Esophagus squamous epithelium (tissue), 5 donors: ENCODE results near the gene CHRNB4. TPM values are rescaled to one million over a fixed set of nuclear protein-coding genes. Genes with fewer than 3 reads are reported as not detected.

Experiments
- DNase-seq: peaks from one replicate; lab custom pipeline; 2025; lab: John Stamatoyannopoulos, UW
- H3K27ac ChIP-seq, 4 donors: fragments of 200-600 bp; sonication (generic); one replicate each; pipeline ENCODE4 v1.5.1; 2016 to 2019; ENCODE audit warnings: mild to moderate bottlenecking in 1 of 4
- H3K27me3 ChIP-seq, 4 donors: fragments of 200-600 bp; sonication (generic); 1 replicate in 3 of 4; 2 replicates in 1 of 4; pipeline versions ENCODE4 v1.5.1 to v1.6.0; 2017 to 2021; ENCODE audit warnings: antibody characterized with exemption in 1 of 4
- H3K36me3 ChIP-seq, 3 donors: fragments of 200-600 bp; sonication (generic); one replicate each; pipeline ENCODE4 v1.5.1; 2016 to 2019
- H3K4me1 ChIP-seq, 3 donors: fragments of 200-600 bp; sonication (generic); one replicate each; pipeline ENCODE4 v1.5.1; 2017 to 2019
- H3K4me3 ChIP-seq, 4 donors: fragments of 200-600 bp; sonication (generic); 1 replicate in 3 of 4; 2 replicates in 1 of 4; pipeline ENCODE4 v1.5.1; 2016 to 2019; ENCODE audit warnings: mild to moderate bottlenecking in 2 of 4, moderate library complexity in 1 of 4
- H3K9me3 ChIP-seq, 3 donors: fragments of 200-600 bp; sonication (generic); one replicate each; pipeline ENCODE4 v1.5.1; 2016 to 2019
- POLR2A ChIP-seq, 4 donors: fragments of 450-650 bp; IDR thresholded peaks; one replicate each; pipeline ENCODE4 v1.6.1; 2017; ENCODE audit warnings: antibody characterized with exemption in 4 of 4, mild to moderate bottlenecking in 4 of 4, moderate library complexity in 3 of 4
- WGBS, 2 donors: methylation state at CpG; one replicate each; pipeline ENCODE4 v1.1.5; 2018; 5-methylcytosine and 5-hydroxymethylcytosine counted together
- intact Hi-C: fragments of 100-400 bp; cut with DNase I; formaldehyde crosslinking; loops from one replicate; pipeline ENCODE4 v1.15.0; 2022
- total RNA-seq, 4 donors: library from RNA; depleted of rRNA; stranded (reverse); fragments of >200 nt; gene quantifications; one replicate each; pipeline ENCODE4 v1.1.0, GENCODE V29; 2016
- TF ChIP-seq, protein P1 (sequence below), 6 experiments: fragments of 450-650 bp in 4 of 6; fragments of 200-600 bp in 2 of 6; sonication (generic) in 2 of 6; IDR thresholded peaks; one replicate each; pipeline ENCODE4 v1.5.1; 2016 to 2019; ENCODE audit warnings: antibody characterized with exemption in 6 of 6, mild to moderate bottlenecking in 4 of 6, moderate library complexity in 4 of 6
- donor health status: DM: yes; HTN: yes; CAD: no.

CHRNB4 gene
- total RNA-seq, 4 donors from 2014 or later: 0.09 to 0.72 (median 0.43) TPM

DNA sequence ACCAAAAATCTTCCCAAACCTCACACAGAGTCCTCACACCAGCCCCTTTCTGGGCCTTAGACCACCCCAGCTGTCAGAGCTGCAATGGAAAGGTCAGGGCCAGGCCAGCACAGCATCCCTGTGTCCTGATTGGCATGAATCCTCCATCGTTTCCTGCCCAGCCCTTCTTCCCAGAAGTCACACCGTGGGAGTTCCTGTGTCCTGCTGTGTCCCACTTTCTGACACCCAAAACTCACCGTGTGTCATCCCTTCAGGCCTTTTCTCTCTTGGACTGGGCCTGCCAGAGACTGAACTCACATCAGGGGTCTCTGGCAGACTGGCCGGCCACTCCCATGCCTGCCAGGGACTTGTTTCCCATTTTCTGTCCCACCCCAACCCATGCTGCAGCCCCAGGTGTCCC, 32.5 kb upstream of the CHRNB4 start:
- 54 to 66% methylated on average over 3 to 4 of the region's 4 CpGs for WGBS, 2 donors
- Histone ChIP-seq H3K9me3 (no peaks in the 10 kb centered on the region), H3K4me1 (peaks cover 3 to 25% (median 14%) of the 10 kb centered on the region in 3 donors), H3K27ac (peak overlapping the region in 2 of 4 donors; percentile 71 to 74), H3K27me3 (no peaks in the 10 kb centered on the region), H3K36me3 (no peaks in the 10 kb centered on the region), H3K4me3 (no peak overlapping the region)
- no peak for TF ChIP-seq POLR2A (IDR thresholded peaks at IDR 0.05)
- TF ChIP-seq, protein P1, sequence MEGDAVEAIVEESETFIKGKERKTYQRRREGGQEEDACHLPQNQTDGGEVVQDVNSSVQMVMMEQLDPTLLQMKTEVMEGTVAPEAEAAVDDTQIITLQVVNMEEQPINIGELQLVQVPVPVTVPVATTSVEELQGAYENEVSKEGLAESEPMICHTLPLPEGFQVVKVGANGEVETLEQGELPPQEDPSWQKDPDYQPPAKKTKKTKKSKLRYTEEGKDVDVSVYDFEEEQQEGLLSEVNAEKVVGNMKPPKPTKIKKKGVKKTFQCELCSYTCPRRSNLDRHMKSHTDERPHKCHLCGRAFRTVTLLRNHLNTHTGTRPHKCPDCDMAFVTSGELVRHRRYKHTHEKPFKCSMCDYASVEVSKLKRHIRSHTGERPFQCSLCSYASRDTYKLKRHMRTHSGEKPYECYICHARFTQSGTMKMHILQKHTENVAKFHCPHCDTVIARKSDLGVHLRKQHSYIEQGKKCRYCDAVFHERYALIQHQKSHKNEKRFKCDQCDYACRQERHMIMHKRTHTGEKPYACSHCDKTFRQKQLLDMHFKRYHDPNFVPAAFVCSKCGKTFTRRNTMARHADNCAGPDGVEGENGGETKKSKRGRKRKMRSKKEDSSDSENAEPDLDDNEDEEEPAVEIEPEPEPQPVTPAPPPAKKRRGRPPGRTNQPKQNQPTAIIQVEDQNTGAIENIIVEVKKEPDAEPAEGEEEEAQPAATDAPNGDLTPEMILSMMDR (IDR thresholded peaks at IDR 0.05): no peak
- no peak for DNase-seq
- intact Hi-C loops: no loop called here

DNA sequence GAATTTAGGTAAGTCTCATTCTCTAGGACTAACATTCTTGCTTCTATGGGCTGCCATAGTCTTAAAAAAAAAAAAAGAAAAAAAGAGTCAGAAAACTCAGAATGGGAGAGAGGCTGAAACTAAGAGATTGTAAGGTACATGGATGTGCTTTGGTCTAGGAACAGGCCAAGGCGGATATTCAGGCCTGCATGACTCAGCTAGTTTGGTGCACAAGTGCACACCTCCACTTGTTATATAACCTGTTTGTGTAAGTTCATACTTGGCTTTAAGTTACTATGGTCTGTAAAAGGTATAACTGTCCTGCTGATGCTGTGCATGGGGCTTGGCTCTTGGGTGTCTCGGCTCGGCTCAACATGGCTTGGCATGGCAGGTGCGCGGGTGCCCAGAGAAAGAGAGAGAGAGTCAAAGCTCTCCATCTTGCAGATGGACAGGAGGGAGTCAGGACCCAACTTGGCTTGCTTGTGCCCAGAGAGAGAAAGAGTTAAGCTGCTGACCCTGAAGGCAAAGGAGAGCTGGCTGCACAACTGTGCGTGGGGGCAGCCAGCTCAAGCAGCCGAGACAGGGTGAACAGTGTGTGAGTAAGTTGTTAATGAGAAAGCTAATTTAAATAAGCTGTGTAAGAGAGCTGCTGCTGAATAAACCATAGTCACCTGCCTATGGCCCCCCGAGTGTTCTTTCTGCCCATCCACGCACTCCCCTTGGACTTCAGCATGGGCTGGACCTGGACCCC, 31.4 kb upstream of the CHRNB4 start:
- WGBS, 2 donors: 51 to 58% methylated on average over 5 to 9 of the region's 9 CpGs
- intact Hi-C loops: no loop called here
- H3K4me3 ChIP-seq: no peak overlapping the region
- H3K9me3 ChIP-seq: no peaks in the 10 kb centered on the region
- no peak for DNase-seq
- peaks cover 3 to 25% (median 14%) of the 10 kb centered on the region in 3 donors for H3K4me1 ChIP-seq
- H3K27ac ChIP-seq: peak overlapping the region; percentile 38 to 85 (median 77)
- no peaks in the 10 kb centered on the region for H3K36me3 ChIP-seq
- H3K27me3 ChIP-seq: no peaks in the 10 kb centered on the region
- TF ChIP-seq, protein P1 (IDR thresholded peaks at IDR 0.05): no peak
- no peak for TF ChIP-seq POLR2A (IDR thresholded peaks at IDR 0.05)

DNA sequence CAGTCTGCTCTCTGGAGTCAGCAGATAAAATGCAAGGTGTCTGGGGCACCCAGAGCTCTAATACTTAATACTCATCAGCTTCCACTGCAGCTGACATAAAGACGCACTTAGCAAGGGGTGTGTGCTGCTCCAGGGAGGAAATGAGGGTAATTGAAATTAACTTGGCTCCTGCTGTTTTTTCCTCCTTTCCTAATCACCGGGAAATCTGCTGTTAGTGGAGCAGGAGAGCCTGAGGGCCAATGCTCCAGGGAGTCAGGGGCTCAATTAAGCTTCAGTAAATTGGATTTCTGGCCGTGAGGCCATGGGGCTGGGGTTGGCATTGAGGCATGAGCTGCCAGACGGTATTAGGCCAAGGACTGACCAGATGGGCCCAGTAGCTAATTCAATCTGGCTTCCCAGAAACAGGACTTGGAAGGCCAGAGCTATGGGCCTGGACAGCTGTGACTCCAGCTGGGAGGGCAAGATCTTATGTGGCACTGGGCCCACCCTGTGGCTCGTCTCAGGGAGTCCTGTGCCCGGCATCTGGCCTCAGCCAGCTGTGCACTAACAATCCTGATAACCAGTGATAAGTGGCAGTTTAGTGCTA, 30.7 kb upstream of the CHRNB4 start:
- intact Hi-C loops: no loop called here
- Histone ChIP-seq H3K9me3 (no peaks in the 10 kb centered on the region), H3K4me1 (peaks cover 3 to 25% (median 14%) of the 10 kb centered on the region in 3 donors), H3K27ac (peak overlapping the region; percentile 38 to 85 (median 77)), H3K27me3 (no peaks in the 10 kb centered on the region), H3K4me3 (no peak overlapping the region), H3K36me3 (no peaks in the 10 kb centered on the region)
- no peak for TF ChIP-seq POLR2A (IDR thresholded peaks at IDR 0.05)
- TF ChIP-seq, protein P1 (IDR thresholded peaks at IDR 0.05): no peak
- WGBS, 2 donors: 35 to 45% methylated on average over 2 to 5 of the region's 6 CpGs
- DNase-seq: no peak

DNA sequence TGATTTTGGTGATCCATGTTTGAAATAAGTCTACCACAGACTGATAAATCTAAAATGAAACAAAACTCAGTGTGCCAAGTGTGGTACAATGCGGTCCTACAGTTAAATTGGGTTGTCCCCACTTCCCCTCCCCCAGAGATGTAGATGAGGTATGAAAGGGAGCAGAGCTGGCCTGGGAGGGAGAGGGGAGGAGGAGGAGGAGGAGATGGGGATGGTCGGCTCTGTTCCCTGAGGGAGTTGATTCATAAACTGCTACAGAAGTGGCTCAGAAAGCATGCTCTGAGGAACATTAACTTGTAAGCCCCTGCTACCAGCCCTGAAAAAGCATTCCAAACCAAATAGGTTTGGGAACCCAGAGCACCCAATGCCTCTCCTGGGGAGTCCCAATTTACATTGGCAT, 28.0 kb upstream of the CHRNB4 start:
- peaks cover 3 to 25% (median 14%) of the 10 kb centered on the region in 3 donors for H3K4me1 ChIP-seq
- TF ChIP-seq POLR2A (IDR thresholded peaks at IDR 0.05): no peak
- intact Hi-C loops: no loop called here
- no peak for DNase-seq
- WGBS, 2 donors: 44 to 54% methylated on average over 2 of the region's 2 CpGs
- H3K4me3 ChIP-seq: no peak overlapping the region
- H3K9me3 ChIP-seq: no peaks in the 10 kb centered on the region
- H3K27ac ChIP-seq: no peak overlapping the region
- H3K27me3 ChIP-seq: no peaks in the 10 kb centered on the region
- H3K36me3 ChIP-seq: no peaks in the 10 kb centered on the region

DNA sequence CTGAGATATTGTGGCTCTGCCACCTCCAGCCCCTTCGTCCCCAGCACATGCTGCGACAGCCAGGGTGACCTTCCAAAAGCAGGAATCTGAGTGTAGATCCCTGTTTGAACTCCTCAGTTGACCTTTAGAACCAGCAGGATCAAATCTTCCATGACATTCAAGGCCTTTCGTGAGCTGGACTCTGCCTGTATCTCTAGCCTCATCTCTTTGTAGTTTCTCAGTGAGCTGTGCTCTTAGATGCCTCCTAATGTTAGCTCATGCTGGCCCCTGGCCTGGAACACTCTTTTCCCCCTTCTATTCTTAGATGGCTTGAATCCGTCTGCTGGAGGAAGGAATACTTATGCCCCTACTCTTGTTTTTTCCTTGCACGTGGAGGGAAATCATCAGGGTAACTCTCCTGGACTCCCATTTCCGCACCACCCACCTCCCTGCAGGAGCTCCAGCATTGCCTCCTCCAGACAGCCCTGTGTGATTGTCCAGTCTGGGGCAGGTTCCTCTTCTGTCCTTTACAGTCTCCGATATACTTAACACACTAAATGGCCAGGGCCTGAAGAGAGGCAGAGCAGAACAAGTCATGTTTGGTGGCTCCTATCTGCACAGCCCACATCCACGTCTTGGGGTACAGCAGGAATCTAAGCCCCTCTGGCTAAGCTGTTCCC, 26.7 kb upstream of the CHRNB4 start:
- TF ChIP-seq, protein P1 (IDR thresholded peaks at IDR 0.05): no peak
- TF ChIP-seq POLR2A (IDR thresholded peaks at IDR 0.05): no peak
- H3K27me3 ChIP-seq: no peaks in the 10 kb centered on the region
- no peak overlapping the region for H3K4me3 ChIP-seq
- intact Hi-C loops: no loop called here
- no peak for DNase-seq
- H3K36me3 ChIP-seq: no peaks in the 10 kb centered on the region
- H3K4me1 ChIP-seq: peaks cover 3 to 15% (median 10%) of the 10 kb centered on the region in 3 donors
- H3K9me3 ChIP-seq: no peaks in the 10 kb centered on the region
- H3K27ac ChIP-seq: no peak overlapping the region
- 85 to 86% methylated on average over 8 of the region's 8 CpGs for WGBS, 2 donors
